Activated CD4-positive, alpha-beta T cell treated with anti-CD3 and anti-CD28 coated beads, Interleukin-2, amount 50 U/mL, for 24 hours (primary cell): Measurements from ENCODE around the gene ARHGEF28.

Source experiments
- DNase-seq, 2 donors: peaks; one replicate each; pipeline ENCODE4 v3.0.0-alpha.2; 2020; ENCODE audit warnings: low read depth in 1 of 2, low spot score in 1 of 2

Gene ARHGEF28

GRCh38 chr5:73812457-73812856 is 186.5 kb downstream of the ARHGEF28 start:
- no peak for DNase-seq

GRCh38 chr5:73812962-73813588 is 187.1 kb downstream of the ARHGEF28 start:
- no peak for DNase-seq

- no peak for DNase-seq
These were observed 188.3 kb downstream of the ARHGEF28 start for GRCh38 chr5:73814233-73814846.

- DNase-seq: no peak
These were observed 189.6 kb downstream of the ARHGEF28 start for GRCh38 chr5:73815631-73816030.

- DNase-seq: no peak
These were observed 190.8 kb downstream of the ARHGEF28 start for GRCh38 chr5:73816656-73817420.

GRCh38 chr5:73818357-73818756 is 192.4 kb downstream of the ARHGEF28 start:
- no peak for DNase-seq

GRCh38 chr5:73820326-73820725 is 194.3 kb downstream of the ARHGEF28 start:
- DNase-seq: no peak

GRCh38 chr5:73821003-73821402 is 195.0 kb downstream of the ARHGEF28 start:
- no peak for DNase-seq

- no peak for DNase-seq
These were observed 196.4 kb downstream of the ARHGEF28 start for GRCh38 chr5:73822278-73822988.

- DNase-seq: no peak
These were observed 197.0 kb downstream of the ARHGEF28 start for GRCh38 chr5:73822989-73823339.

- no peak for DNase-seq
These were observed 197.5 kb downstream of the ARHGEF28 start for GRCh38 chr5:73823508-73823925.

- DNase-seq: no peak
These were observed 199.2 kb downstream of the ARHGEF28 start for GRCh38 chr5:73825199-73825598.

- no peak for DNase-seq
These were observed 199.7 kb downstream of the ARHGEF28 start for GRCh38 chr5:73825736-73826135.

GRCh38 chr5:73826301-73827105 is 200.5 kb downstream of the ARHGEF28 start:
- no peak for DNase-seq

- DNase-seq: no peak
These were observed 201.1 kb downstream of the ARHGEF28 start for GRCh38 chr5:73827106-73827450.

- DNase-seq: no peak
These were observed 202.5 kb downstream of the ARHGEF28 start for GRCh38 chr5:73828465-73828864.

GRCh38 chr5:73830646-73831045 is 204.7 kb downstream of the ARHGEF28 start:
- no peak for DNase-seq

- DNase-seq: no peak
These were observed 205.1 kb downstream of the ARHGEF28 start for GRCh38 chr5:73831066-73831465.

GRCh38 chr5:73834693-73835092 is 208.7 kb downstream of the ARHGEF28 start:
- DNase-seq: no peak

- no peak for DNase-seq
These were observed 209.7 kb downstream of the ARHGEF28 start for GRCh38 chr5:73835726-73836125.

- no peak for DNase-seq
These were observed 210.6 kb downstream of the ARHGEF28 start for GRCh38 chr5:73836607-73837006.
